SK-N-MC (cell line): ENCODE results near the gene SERP2.

Source experiments
- EZH2 ChIP-seq: fragments of 200-600 bp; sonication (generic); IDR thresholded peaks from one replicate; pipeline ENCODE4 v1.6.1; 2017; ENCODE audit warnings: antibody characterized with exemption
- POLR2AphosphoS5 ChIP-seq: IDR thresholded peaks from 2 replicates; pipeline ENCODE4 v1.6.1; 2012; ENCODE audit warnings: mild to moderate bottlenecking, low read depth, low read length, borderline replicate concordance

GRCh38 chr13:44326961-44327360 is 46.7 kb upstream of the SERP2 start:
- TF ChIP-seq EZH2 (no peak), POLR2AphosphoS5 (no peak)
